ENCODE measurements around the gene XDH. TPM values are rescaled to one million over a fixed set of nuclear protein-coding genes. Genes with fewer than 3 reads are reported as not detected.

Gene XDH
- total and polyA plus RNA-seq, 8 donors, result 0.06 to 40.8 (median 2.4) TPM

- Histone ChIP-seq H3K36me3 (no peaks in the 10 kb centered on the region), H3K27me3 (no peaks in the 10 kb centered on the region), H3K27ac (no peak overlapping the region), H3K4me1 (peaks cover 0 to 8% (median 0%) of the 10 kb centered on the region in 4 donors), H3K9me3 (no peaks in the 10 kb centered on the region), H3K4me3 (no peak overlapping the region)
- TF ChIP-seq POLR2A (IDR thresholded peaks at IDR 0.05), result no peak
- no peak for TF ChIP-seq POLR2AphosphoS5 (IDR thresholded peaks at IDR 0.05)
- no peak for TF ChIP-seq CTCF (IDR thresholded peaks at IDR 0.05)
- no peak for DNase-seq
- intact Hi-C loops (cut with DNase I; ENCODE audit: low total_unique reads), result no loop called here
Measured at GRCh38 chr2:31300309-31300708, 114.2 kb downstream of the XDH start.

DNA sequence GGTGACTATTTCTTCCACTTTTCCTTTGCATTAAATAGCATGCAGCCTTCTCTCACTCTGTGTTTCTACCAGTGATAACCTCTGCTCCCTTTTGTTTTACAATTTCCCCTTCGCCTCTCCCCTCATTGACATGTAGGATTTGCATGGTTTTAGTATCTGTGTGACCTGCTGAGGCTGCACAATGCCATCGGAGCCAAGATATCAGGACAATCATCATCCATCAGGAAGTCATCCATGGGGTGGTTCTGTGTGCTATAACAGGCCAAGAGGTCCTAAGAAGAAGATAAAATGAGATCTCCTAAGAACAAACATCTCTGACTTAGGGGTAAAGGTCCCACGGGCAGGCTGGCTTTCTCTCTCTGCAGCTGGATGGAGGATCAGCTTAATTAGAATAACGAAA is 115.0 kb downstream of the XDH start:
- Histone ChIP-seq H3K27ac (no peak overlapping the region), H3K27me3 (no peaks in the 10 kb centered on the region), H3K9me3 (no peaks in the 10 kb centered on the region), H3K4me1 (peaks cover 0 to 8% (median 0%) of the 10 kb centered on the region in 4 donors), H3K36me3 (no peaks in the 10 kb centered on the region), H3K4me3 (no peak overlapping the region)
- no peak for DNase-seq
- TF ChIP-seq CTCF (IDR thresholded peaks at IDR 0.05) (no peak), POLR2AphosphoS5 (IDR thresholded peaks at IDR 0.05) (no peak), POLR2A (IDR thresholded peaks at IDR 0.05) (no peak), EP300 (IDR thresholded peaks at IDR 0.05) (no peak)
- intact Hi-C loops (cut with DNase I; ENCODE audit: low total_unique reads), result no loop called here
- WGBS, 5 donors, result 32 to 50% (median 45%) methylated on average over 4 of the region's 4 CpGs

DNA sequence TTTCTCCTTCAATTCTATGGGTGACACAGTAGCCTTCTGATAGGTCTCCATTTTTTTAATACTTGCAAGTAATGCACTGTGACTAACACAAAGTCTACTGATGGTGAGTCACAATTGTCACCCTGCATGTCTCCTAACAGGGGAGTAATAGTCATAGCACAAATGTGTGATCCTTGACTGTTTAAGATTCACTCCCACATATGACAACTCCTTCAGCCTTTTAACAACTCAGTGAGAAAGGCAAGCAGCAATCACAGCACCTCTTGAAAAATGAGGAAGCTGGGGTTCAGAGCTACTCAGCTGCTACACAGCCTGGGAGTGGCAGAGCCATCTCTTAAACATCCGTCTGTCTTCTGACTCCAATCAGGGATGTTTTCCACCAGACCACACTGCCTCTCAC is 116.8 kb downstream of the XDH start:
- 43 to 57% (median 52%) methylated on average over 1 of the region's 1 CpG for WGBS, 5 donors
- Histone ChIP-seq H3K27me3 (no peaks in the 10 kb centered on the region), H3K4me1 (peaks cover 0 to 8% (median 0%) of the 10 kb centered on the region in 4 donors), H3K4me3 (no peak overlapping the region), H3K9me3 (no peaks in the 10 kb centered on the region), H3K36me3 (no peaks in the 10 kb centered on the region), H3K27ac (no peak overlapping the region)
- intact Hi-C loops (cut with DNase I; ENCODE audit: low total_unique reads), result no loop called here
- TF ChIP-seq POLR2A (IDR thresholded peaks at IDR 0.05) (no peak), CTCF (IDR thresholded peaks at IDR 0.05) (no peak), POLR2AphosphoS5 (IDR thresholded peaks at IDR 0.05) (no peak), EP300 (IDR thresholded peaks at IDR 0.05) (no peak)
- DNase-seq, result no peak

DNA sequence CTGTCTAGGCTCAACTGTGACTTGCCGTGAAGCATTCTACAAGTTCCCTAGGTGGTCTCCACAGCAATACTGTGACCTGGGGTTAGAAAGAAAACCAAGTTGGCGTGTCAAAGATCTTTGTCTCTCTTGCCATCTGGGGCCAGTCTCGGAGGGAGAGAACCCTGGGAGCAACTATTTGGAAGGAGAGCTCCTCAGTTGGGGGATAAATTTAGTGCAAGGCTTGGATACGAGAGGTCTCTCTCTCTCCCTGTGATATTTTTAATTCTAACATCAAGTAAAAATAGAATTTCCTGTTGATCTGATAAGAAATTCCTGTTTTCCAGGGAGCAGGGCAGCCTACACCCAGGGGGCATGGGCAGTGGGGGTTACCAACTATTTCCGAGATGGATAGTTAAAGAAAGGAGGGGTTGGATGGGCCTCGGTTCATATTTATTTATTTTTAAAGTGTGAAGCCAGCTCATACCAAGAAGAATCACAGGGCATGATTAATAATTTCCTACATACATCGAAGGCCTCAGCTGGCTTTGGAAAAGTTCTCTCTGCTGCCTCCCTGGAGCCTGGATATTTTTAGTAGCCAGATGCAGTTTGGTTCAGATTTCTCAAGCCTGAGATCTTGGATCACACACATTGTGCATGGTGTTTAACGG is 117.8 kb downstream of the XDH start:
- peaks cover 0 to 8% (median 0%) of the 10 kb centered on the region in 4 donors for H3K4me1 ChIP-seq
- H3K36me3 ChIP-seq, result no peaks in the 10 kb centered on the region
- intact Hi-C loops (cut with DNase I; ENCODE audit: low total_unique reads), result no loop called here
- peak overlapping the region in 1 of 5 donors; percentile 12 for H3K27ac ChIP-seq
- TF ChIP-seq POLR2AphosphoS5 (IDR thresholded peaks at IDR 0.05) (no peak), CTCF (IDR thresholded peaks at IDR 0.05) (no peak), EP300 (IDR thresholded peaks at IDR 0.05) (no peak), POLR2A (IDR thresholded peaks at IDR 0.05) (no peak)
- H3K27me3 ChIP-seq, result no peaks in the 10 kb centered on the region
- H3K4me3 ChIP-seq, result no peak overlapping the region
- H3K9me3 ChIP-seq, result no peaks in the 10 kb centered on the region
- DNase-seq, result no peak
- 49 to 73% (median 66%) methylated on average over 8 of the region's 8 CpGs for WGBS, 5 donors
